Astrocyte of the spinal cord (primary cell): ENCODE measurements around the gene HOTAIR.

Experiments
- DNase-seq: peaks from one replicate; pipeline ENCODE4 v3.0.0; 2011; ENCODE audit warnings: low read depth, low spot score
- H3K4me3 ChIP-seq: 2 replicates; pipeline ENCODE4 v1.5.1; 2011; ENCODE audit warnings: low read depth, mild to moderate bottlenecking, low read length, moderate library complexity
- CTCF ChIP-seq: IDR thresholded peaks from 2 replicates; pipeline ENCODE4 v1.5.1; 2012; ENCODE audit warnings: low read depth, mild to moderate bottlenecking, low read length, inconsistent platforms
- in situ Hi-C: cut with HindIII; loops from 2 replicates; pipeline ENCODE4 v1.10.0; 2017; ENCODE audit warnings: low sequenced_read_pairs

Gene HOTAIR

DNA sequence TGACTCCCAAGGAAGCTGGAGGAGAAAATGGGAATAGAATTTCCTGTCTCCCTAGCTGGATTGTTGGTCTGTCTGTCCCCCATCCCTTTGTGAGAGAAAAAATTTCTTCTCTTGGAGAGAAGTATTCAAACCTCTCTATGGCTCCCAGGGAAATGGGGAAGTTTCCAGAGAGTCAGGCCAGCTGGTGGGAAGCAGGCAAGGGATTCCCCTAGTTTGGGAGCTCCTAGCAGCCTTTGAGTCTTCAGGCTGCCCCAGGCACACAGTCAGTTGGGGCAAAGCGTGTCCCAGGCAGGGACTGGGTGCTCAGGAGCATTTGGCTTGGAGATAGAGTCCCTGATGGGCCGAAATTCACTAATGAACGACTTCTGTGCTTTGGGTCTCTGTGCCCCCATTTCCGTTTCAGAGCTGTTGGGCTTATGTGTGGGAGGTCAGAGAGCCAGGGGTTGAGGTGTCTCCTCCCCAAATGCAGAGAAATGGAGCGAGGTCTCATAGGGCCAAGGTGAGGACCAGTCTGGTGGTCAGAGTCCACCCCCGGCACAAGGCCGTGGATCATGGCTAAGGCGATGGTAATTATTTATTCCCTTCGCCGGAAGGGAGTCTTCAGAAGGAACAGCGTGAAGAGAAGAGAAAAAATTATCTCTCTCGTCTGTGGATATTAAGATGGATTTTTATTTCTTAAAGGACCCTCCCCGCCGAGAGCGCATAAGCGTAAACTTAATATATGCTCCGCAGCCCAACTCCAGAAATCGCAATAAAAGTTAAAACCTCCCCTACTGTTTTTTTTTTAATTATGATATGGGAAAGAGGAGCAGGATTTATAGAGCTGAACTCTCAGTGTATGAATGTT lies 18.6 kb upstream of the HOTAIR start:
- no peak for TF ChIP-seq CTCF
- in situ Hi-C loops, result no loop called here
- H3K4me3 ChIP-seq, result no peak overlapping the region
- no peak for DNase-seq

GRCh38 chr12:53992377-53992889 lies 17.7 kb upstream of the HOTAIR start:
- TF ChIP-seq CTCF, result no peak
- in situ Hi-C loops, result no loop called here
- no peak overlapping the region for H3K4me3 ChIP-seq
- DNase-seq, result no peak

GRCh38 chr12:53991077-53991460 lies 16.3 kb upstream of the HOTAIR start:
- TF ChIP-seq CTCF, result no peak
- DNase-seq, result no peak
- in situ Hi-C loops, result no loop called here
- no peak overlapping the region for H3K4me3 ChIP-seq

DNA sequence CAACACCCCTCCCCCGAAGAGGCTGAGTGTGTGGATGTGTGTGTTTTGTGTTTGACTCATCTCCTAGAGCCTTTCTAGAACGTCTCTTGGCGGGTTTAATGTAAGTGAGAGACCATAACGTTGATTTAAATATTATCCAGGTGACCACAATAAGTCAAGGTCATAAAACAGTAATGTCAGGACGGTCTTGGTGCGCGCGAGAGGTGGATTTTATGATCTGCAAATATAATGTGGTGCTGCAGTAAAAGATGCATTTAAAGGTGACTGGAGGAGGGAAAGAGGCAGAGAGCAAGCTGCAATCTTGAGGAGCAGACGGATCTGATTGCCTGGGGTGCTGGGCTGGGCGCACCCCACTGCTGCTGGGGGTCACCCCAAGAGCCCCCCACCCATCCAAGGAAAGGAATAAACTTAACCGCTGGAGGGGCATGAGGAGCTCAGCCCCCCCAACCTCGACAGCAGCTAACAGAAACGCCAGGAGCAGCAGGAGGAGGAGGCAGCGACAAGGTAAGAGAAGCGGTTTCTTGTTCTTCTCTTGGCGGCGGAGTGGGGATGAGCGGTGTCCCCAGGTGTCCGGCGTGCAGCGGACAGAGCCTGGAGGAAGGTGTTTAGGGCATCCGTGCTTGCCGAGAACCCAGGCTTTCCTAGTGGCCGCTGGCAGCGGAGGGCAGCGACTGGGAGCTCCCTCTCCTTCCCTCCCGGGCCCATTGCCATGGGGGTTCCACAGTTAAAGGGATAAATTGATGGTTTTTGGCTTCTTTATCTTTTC lies 15.7 kb upstream of the HOTAIR start:
- in situ Hi-C loops, result no loop called here
- TF ChIP-seq CTCF, result no peak

DNA sequence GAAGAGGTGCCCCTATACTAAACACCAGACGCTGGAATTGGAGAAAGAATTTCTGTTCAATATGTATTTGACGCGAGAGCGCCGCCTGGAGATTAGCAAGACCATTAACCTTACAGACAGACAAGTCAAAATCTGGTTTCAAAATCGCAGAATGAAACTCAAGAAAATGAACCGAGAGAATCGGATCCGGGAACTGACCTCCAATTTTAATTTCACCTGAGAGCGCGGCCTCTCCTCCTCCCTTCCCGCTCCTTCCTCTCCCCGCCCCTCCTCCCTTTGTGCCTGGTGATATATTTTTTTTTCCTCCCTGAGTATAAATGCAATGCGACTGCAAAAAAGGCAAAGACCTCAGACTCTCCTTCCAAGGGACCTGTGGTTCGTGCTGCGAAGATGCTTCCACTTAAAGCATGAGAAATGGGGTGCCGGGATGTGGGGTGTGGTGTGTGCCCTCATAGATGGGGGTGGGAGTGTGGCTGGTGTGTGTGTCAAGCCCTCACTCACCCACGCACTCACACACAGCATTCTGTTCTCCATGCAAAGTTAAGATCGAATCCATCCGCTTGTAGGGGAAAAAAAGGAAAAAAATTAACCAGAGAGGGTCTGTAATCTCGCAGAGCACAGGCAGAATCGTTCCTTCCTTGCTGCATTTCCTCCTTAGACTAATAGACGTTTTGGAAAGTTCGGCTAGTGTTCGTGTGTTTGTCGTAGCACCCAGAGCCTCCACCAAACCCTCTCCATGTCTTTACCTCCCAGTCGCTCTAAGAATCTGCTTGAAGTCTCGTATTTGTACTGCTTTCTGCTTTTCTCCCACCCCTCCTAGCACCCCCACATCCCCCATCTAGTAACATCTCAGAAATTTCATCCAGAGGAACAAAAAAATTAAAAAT lies 14.7 kb upstream of the HOTAIR start:
- in situ Hi-C loops, result no loop called here
- peak; percentile 58 for TF ChIP-seq CTCF
- peak; percentile 38 for DNase-seq
- H3K4me3 ChIP-seq, result no peak overlapping the region

More for the DNA sequence above, 15.7 kb upstream of the HOTAIR start:
- no peak for DNase-seq
- H3K4me3 ChIP-seq, result no peak overlapping the region

GRCh38 chr12:53988541-53989226 lies 13.9 kb upstream of the HOTAIR start:
- DNase-seq, result no peak
- H3K4me3 ChIP-seq, result no peak overlapping the region
- in situ Hi-C loops, result no loop called here
- TF ChIP-seq CTCF, result no peak
